Left ventricle myocardium inferior (tissue), 1 donor: ENCODE measurements around the gene PRKCB. TPM values are rescaled to one million over a fixed set of nuclear protein-coding genes. Genes with fewer than 3 reads are reported as not detected.
A peak's percentile ranks its signal among the peaks of the same experiment; 100 is the strongest.

Experiments used
- DNase-seq: peaks from one replicate; pipeline ENCODE4 v3.0.0-alpha.2; 2020
- H3K27ac ChIP-seq: fragments of 200-600 bp; replicated peaks from 2 replicates; pipeline ENCODE4 v1.8.0; 2021
- H3K27me3 ChIP-seq: fragments of 200-600 bp; 2 replicates; pipeline ENCODE4 v1.8.0; 2021; ENCODE audit warnings: low read depth
- H3K36me3 ChIP-seq: fragments of 200-600 bp; 2 replicates; pipeline ENCODE4 v1.8.0; 2021
- H3K4me1 ChIP-seq: fragments of 200-600 bp; 2 replicates; pipeline ENCODE4 v1.8.0; 2021
- H3K4me3 ChIP-seq: fragments of 200-600 bp; 2 replicates; pipeline ENCODE4 v1.8.0; 2021; ENCODE audit warnings: mild to moderate bottlenecking, moderate library complexity
- H3K9me3 ChIP-seq: fragments of 200-600 bp; replicated peaks from 2 replicates; pipeline ENCODE4 v1.8.0; 2021
- CTCF ChIP-seq: fragments of 200-600 bp; IDR thresholded peaks from 2 replicates; pipeline ENCODE4 v1.8.0; 2021; ENCODE audit warnings: antibody characterized with exemption, mild to moderate bottlenecking, borderline replicate concordance
- intact Hi-C: fragments of 100-400 bp; cut with micrococcal nuclease; formaldehyde crosslinking; loops from one replicate; pipeline ENCODE4 v1.11.0; 2022
- total RNA-seq: library from RNA; stranded (reverse); fragmentation: NEBNext Ultra II Directional; extraction: Animal tissue kit (Norgen Biotek cat#: 25700); gene quantifications from one replicate; pipeline ENCODE4 v1.2.1, GENCODE V29; 2021
- donor health status: DM: no; HTN: yes; CAD: no; lungs with severe emphysema.

Gene PRKCB
- total RNA-seq, 1 donor from 2014 or later: 1.6 TPM

- no peaks in the 10 kb centered on the region for H3K9me3 ChIP-seq
- H3K27me3 ChIP-seq: peaks cover 37% of the 10 kb centered on the region
- intact Hi-C loops: no loop called here
- no peak for DNase-seq
- H3K4me3 ChIP-seq: no peak overlapping the region
- no peaks in the 10 kb centered on the region for H3K36me3 ChIP-seq
- no peak overlapping the region for H3K27ac ChIP-seq
- no peak for TF ChIP-seq CTCF
- H3K4me1 ChIP-seq: no peaks in the 10 kb centered on the region
Observed at GRCh38 chr16:23900480-23901177, 64.8 kb downstream of the PRKCB start.

GRCh38 chr16:23901178-23902033, 65.6 kb downstream of the PRKCB start:
- Histone ChIP-seq H3K4me1 (no peaks in the 10 kb centered on the region), H3K27ac (no peak overlapping the region), H3K27me3 (peaks cover 37% of the 10 kb centered on the region), H3K36me3 (no peaks in the 10 kb centered on the region), H3K9me3 (no peaks in the 10 kb centered on the region), H3K4me3 (no peak overlapping the region)
- no peak for DNase-seq
- TF ChIP-seq CTCF: no peak
- intact Hi-C loops: no loop called here

- Histone ChIP-seq H3K4me3 (no peak overlapping the region), H3K4me1 (no peaks in the 10 kb centered on the region), H3K27me3 (peaks cover 37% of the 10 kb centered on the region), H3K9me3 (no peaks in the 10 kb centered on the region), H3K36me3 (no peaks in the 10 kb centered on the region), H3K27ac (no peak overlapping the region)
- DNase-seq: no peak
- TF ChIP-seq CTCF: no peak
- intact Hi-C loops: no loop called here
Observed at GRCh38 chr16:23902034-23902747, 66.4 kb downstream of the PRKCB start.

- intact Hi-C loops: no loop called here
- DNase-seq: no peak
- no peak overlapping the region for H3K27ac ChIP-seq
- no peak for TF ChIP-seq CTCF
- H3K36me3 ChIP-seq: no peaks in the 10 kb centered on the region
- no peaks in the 10 kb centered on the region for H3K4me1 ChIP-seq
- H3K27me3 ChIP-seq: peaks cover 33% of the 10 kb centered on the region
- H3K4me3 ChIP-seq: no peak overlapping the region
- no peaks in the 10 kb centered on the region for H3K9me3 ChIP-seq
Observed at GRCh38 chr16:23902748-23903414, 67.1 kb downstream of the PRKCB start.

GRCh38 chr16:23905027-23905426, 69.2 kb downstream of the PRKCB start:
- Histone ChIP-seq H3K27me3 (peaks cover 17% of the 10 kb centered on the region), H3K4me3 (no peak overlapping the region), H3K9me3 (no peaks in the 10 kb centered on the region), H3K4me1 (no peaks in the 10 kb centered on the region), H3K36me3 (no peaks in the 10 kb centered on the region), H3K27ac (no peak overlapping the region)
- TF ChIP-seq CTCF: no peak
- DNase-seq: peak; percentile 26
- intact Hi-C loops: no loop called here
